Gastroesophageal sphincter (tissue), 3 donors: ENCODE measurements around the gene VPREB3.

Experiments
- POLR2A ChIP-seq, 2 donors: fragments of 450-650 bp; IDR thresholded peaks; one replicate each; pipeline ENCODE4 v1.6.1; 2017; ENCODE audit warnings: antibody characterized with exemption in 2 of 2, mild to moderate bottlenecking in 2 of 2, moderate library complexity in 1 of 2
- TF ChIP-seq, protein P1 (sequence below), 4 experiments: fragments of 200-600 bp in 2 of 4; fragments of 450-650 bp in 2 of 4; sonication (generic) in 1 of 4; IDR thresholded peaks; one replicate each; pipeline ENCODE4 v1.5.1; 2017 to 2019; ENCODE audit warnings: antibody characterized with exemption in 4 of 4, mild to moderate bottlenecking in 2 of 4, moderate library complexity in 2 of 4

- TF ChIP-seq, protein P1, sequence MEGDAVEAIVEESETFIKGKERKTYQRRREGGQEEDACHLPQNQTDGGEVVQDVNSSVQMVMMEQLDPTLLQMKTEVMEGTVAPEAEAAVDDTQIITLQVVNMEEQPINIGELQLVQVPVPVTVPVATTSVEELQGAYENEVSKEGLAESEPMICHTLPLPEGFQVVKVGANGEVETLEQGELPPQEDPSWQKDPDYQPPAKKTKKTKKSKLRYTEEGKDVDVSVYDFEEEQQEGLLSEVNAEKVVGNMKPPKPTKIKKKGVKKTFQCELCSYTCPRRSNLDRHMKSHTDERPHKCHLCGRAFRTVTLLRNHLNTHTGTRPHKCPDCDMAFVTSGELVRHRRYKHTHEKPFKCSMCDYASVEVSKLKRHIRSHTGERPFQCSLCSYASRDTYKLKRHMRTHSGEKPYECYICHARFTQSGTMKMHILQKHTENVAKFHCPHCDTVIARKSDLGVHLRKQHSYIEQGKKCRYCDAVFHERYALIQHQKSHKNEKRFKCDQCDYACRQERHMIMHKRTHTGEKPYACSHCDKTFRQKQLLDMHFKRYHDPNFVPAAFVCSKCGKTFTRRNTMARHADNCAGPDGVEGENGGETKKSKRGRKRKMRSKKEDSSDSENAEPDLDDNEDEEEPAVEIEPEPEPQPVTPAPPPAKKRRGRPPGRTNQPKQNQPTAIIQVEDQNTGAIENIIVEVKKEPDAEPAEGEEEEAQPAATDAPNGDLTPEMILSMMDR (IDR thresholded peaks at IDR 0.05), result no peak
- TF ChIP-seq POLR2A (IDR thresholded peaks at IDR 0.05), result no peak
These were observed 15.2 kb upstream of the VPREB3 start for GRCh38 chr22:23769321-23769965.
